Left lung (tissue), 10 donors: ENCODE measurements around the gene CNOT6L. TPM values are rescaled to one million over a fixed set of nuclear protein-coding genes. Genes with fewer than 3 reads are reported as not detected.
"Not testable (repeated sequence)": the region's sequence is repeated elsewhere in the genome, so short reads cannot be mapped to it uniquely, and the experiment has no call there.

ENCODE experiments used
- ATAC-seq: fragments of 200-7000 bp; cut with Tn5 transposase; one replicate; pipeline ENCODE4 v1.9.1; 2020; ENCODE audit warnings: moderate library complexity
- DNase-seq, 4 donors: peaks; one replicate each; pipeline ENCODE4 v3.0.0-alpha.2; 2013 to 2020
- H3K27ac ChIP-seq, 2 donors: fragments of 200-600 bp; sonication (generic) in 1 of 2; one replicate each; pipeline versions ENCODE4 v1.5.0 to v1.8.0; 2020 to 2021
- H3K27me3 ChIP-seq, 2 donors: fragments of 200-600 bp; sonication (generic) in 1 of 2; one replicate each; pipeline versions ENCODE4 v1.5.0 to v1.8.0; 2020 to 2021
- H3K36me3 ChIP-seq, 2 donors: fragments of 200-600 bp; sonication (generic) in 1 of 2; one replicate each; pipeline versions ENCODE4 v1.5.0 to v1.8.0; 2020 to 2021
- H3K4me1 ChIP-seq, 2 donors: fragments of 200-600 bp; one replicate each; pipeline ENCODE4 v1.8.0; 2021
- H3K4me3 ChIP-seq, 2 donors: fragments of 200-600 bp; sonication (generic) in 1 of 2; one replicate each; pipeline versions ENCODE4 v1.5.0 to v1.8.0; 2020 to 2021; ENCODE audit warnings: mild to moderate bottlenecking in 1 of 2
- H3K9me3 ChIP-seq, 2 donors: fragments of 200-600 bp; sonication (generic) in 1 of 2; one replicate each; pipeline versions ENCODE4 v1.5.0 to v1.8.0; 2020 to 2021
- intact Hi-C, 2 donors: fragments of 100-400 bp; cut with DNase I; formaldehyde crosslinking; loops; one replicate each; pipeline versions ENCODE4 v1.11.2 to v1.14.2; 2022
- polyA plus RNA-seq, 6 donors: library from polyadenylated mRNA; unstranded; fragments of 120-200 nt; gene quantifications; one replicate each; pipeline ENCODE4 v1.2.1, GENCODE V29; 2013; ENCODE audit not compliant: insufficient read length in 6 of 6
- total RNA-seq, 2 donors: library from RNA; stranded (reverse); fragmentation: NEBNext Ultra II Directional; extraction: Animal tissue kit (Norgen Biotek cat#: 25700); gene quantifications; one replicate each; pipeline ENCODE4 v1.2.1, GENCODE V29; 2021
- TF ChIP-seq, protein P1 (sequence below), 2 donors: fragments of 200-600 bp; sonication (generic) in 1 of 2; IDR thresholded peaks; one replicate each; pipeline versions ENCODE4 v1.5.0 to v1.8.0; 2021; ENCODE audit warnings: antibody characterized with exemption in 2 of 2
- donor health status: DM: no; HTN: yes; CAD: no.
- donor health status: DM: no; HTN: no; CAD: no.

The CNOT6L gene
- total and polyA plus RNA-seq, 8 donors = 29.8 to 43.5 (median 34.0) TPM

DNA sequence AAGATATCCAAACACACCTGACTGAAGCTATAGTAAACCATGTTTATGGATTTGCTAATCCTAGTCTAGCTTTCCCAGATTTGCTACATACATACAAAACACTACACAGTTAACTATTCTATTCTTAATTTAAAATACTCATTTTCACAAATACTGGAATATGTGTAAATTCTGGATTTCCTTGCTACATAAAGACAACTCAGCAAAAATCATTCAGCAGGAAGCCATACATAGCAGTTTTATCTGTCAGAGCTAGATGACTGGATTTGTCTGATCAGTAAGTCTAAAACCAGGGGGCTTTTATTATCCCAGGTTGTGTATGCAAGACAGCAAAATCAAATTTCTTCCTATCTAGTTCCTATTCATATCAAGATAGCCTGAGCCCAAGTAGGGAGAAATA, 98.1 kb downstream of the CNOT6L start:
- peaks cover 0 to 49% of the 10 kb centered on the region in 2 donors for H3K36me3 ChIP-seq
- H3K4me1 ChIP-seq = no peaks in the 10 kb centered on the region
- H3K27ac ChIP-seq = no peak overlapping the region
- intact Hi-C loops = no loop called here
- TF ChIP-seq, protein P1, sequence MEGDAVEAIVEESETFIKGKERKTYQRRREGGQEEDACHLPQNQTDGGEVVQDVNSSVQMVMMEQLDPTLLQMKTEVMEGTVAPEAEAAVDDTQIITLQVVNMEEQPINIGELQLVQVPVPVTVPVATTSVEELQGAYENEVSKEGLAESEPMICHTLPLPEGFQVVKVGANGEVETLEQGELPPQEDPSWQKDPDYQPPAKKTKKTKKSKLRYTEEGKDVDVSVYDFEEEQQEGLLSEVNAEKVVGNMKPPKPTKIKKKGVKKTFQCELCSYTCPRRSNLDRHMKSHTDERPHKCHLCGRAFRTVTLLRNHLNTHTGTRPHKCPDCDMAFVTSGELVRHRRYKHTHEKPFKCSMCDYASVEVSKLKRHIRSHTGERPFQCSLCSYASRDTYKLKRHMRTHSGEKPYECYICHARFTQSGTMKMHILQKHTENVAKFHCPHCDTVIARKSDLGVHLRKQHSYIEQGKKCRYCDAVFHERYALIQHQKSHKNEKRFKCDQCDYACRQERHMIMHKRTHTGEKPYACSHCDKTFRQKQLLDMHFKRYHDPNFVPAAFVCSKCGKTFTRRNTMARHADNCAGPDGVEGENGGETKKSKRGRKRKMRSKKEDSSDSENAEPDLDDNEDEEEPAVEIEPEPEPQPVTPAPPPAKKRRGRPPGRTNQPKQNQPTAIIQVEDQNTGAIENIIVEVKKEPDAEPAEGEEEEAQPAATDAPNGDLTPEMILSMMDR (IDR thresholded peaks at IDR 0.05) = no peak
- DNase-seq (no peak), ATAC-seq (no peak)
- no peak overlapping the region for H3K4me3 ChIP-seq
- no peaks in the 10 kb centered on the region for H3K27me3 ChIP-seq
- H3K9me3 ChIP-seq = no peaks in the 10 kb centered on the region

DNA sequence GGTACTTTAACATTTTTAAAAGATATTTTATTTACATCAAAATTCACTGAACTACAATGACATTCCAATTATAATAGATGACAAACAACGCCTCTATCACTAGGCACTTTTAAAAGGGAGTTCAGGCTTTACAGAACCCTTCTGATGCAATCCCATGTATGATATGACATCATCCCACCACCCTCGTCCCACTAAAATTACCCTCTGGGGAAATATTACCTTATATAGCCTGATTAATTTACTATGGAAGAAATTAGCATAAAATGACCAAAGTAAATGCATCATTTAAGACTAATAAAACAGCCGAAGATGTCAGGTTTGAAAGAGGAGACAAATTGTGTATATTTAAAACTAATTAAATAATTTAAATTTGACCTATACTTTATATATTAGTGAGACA, 100.7 kb downstream of the CNOT6L start:
- H3K27me3 ChIP-seq, H3K4me3 ChIP-seq, H3K27ac ChIP-seq, intact Hi-C loops, ATAC-seq, DNase-seq, H3K4me1 ChIP-seq, H3K9me3 ChIP-seq: not testable (repeated sequence)
- peaks cover 0 to 37% of the 10 kb centered on the region in 2 donors for H3K36me3 ChIP-seq

DNA sequence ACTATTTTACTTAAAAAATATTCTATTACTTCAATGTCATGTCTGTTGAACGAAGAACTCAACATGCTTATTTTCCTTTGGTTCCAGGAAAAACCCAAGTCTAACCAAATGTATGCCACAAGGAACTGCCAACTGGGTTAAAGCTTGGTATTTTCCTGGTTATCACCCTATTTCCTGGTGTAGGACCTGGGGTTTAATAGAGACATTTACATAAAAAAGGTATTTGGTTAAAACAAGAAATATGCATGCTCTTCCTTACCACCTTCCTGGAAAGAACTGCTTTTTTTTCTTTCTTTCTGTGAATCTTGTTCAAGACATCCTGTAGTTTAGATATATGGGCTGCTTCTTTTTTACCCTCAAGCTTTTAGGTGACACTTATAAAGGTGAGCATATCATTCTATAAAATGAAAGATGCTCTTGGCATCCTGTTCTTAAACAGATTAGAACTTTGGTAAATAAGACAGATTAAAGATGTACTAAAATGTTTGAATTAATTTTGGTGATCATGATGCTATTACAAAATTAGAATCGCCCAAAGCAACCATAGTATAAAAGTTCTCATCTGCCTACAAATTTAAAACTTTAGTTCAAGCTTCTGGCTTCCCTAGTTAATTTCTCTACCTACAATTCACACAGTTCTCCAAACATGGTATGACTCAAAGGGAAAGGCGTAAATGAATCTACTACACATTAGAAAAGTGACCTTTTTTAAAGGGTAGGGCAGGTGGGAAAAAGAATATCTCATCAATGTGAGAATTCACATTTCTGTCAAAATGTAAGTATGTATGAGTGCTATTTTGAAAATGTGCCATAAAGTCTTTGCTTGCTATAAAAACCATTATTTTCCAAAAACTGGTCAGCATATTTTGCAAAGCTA, 103.5 kb downstream of the CNOT6L start:
- intact Hi-C loops = no loop called here
- no peaks in the 10 kb centered on the region for H3K4me1 ChIP-seq
- TF ChIP-seq, protein P1 (IDR thresholded peaks at IDR 0.05) = no peak

DNA sequence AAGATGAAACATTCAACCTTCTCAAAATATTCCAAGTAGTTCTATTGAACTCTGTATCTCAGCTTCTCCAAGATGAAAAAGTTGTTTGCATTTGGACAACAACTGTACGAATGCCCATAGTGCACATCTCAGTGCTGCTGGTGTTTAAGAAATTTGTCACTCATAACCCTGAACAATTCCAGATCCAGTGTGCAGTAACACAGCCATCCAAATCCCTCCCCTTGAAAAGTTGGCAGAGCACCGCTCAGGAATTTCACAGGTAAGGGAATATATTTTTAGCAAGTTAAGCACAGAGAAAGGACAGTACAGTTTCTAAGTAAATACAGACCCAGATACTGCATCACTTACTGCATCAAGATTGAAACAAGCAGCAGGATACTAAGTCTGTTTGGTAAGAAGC, 104.7 kb downstream of the CNOT6L start:
- H3K27ac ChIP-seq = no peak overlapping the region
- TF ChIP-seq, protein P1 (IDR thresholded peaks at IDR 0.05) = no peak
- ATAC-seq (no peak), DNase-seq (no peak)
- H3K36me3 ChIP-seq = peaks cover 0 to 27% of the 10 kb centered on the region in 2 donors
- H3K4me1 ChIP-seq = no peaks in the 10 kb centered on the region
- H3K27me3 ChIP-seq = no peaks in the 10 kb centered on the region
- intact Hi-C loops = no loop called here
- H3K4me3 ChIP-seq = no peak overlapping the region
- no peaks in the 10 kb centered on the region for H3K9me3 ChIP-seq

More for the DNA sequence above, 103.5 kb downstream of the CNOT6L start:
- Histone ChIP-seq H3K27me3 (no peaks in the 10 kb centered on the region), H3K36me3 (peaks cover 0 to 33% of the 10 kb centered on the region in 2 donors), H3K27ac (no peak overlapping the region), H3K9me3 (no peaks in the 10 kb centered on the region), H3K4me3 (no peak overlapping the region)
- ATAC-seq (no peak), DNase-seq (no peak)

DNA sequence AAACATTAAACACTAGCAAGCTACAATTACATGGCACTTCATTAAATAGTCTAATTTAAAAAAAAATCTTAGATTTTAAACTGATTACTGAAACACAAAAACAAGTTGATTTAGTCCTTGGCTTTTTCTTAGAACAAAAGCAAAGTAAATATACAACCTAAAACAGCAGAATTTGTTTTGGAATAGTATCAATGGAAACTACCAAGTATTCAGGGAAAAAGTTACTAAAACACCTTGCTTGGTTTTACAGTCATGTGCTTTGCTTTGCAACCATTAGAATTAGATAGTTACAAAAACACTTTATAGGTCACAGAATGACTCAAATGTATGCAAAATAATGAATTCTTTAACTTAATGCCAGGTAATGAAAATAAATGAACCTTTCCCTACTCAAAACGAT, 105.3 kb downstream of the CNOT6L start:
- TF ChIP-seq, protein P1 (IDR thresholded peaks at IDR 0.05) = no peak
- Histone ChIP-seq H3K36me3 (peaks cover 0 to 22% of the 10 kb centered on the region in 2 donors), H3K4me3 (no peak overlapping the region), H3K27me3 (no peaks in the 10 kb centered on the region), H3K9me3 (no peaks in the 10 kb centered on the region), H3K4me1 (no peaks in the 10 kb centered on the region), H3K27ac (no peak overlapping the region)
- ATAC-seq (no peak), DNase-seq (no peak)
- intact Hi-C loops = no loop called here
